GM23248 (cell line): ENCODE data around the gene SSNA1.

Source experiments
- EZH2 ChIP-seq: fragments of 200-600 bp; sonication (generic); IDR thresholded peaks from 2 replicates; pipeline ENCODE4 v1.6.1; 2018; ENCODE audit warnings: antibody characterized with exemption, mild to moderate bottlenecking; ENCODE audit not compliant: insufficient read depth, poor library complexity, severe bottlenecking
- EZH2phosphoT487 ChIP-seq: fragments of 200-600 bp; sonication (generic); IDR thresholded peaks from 2 replicates; pipeline ENCODE4 v1.6.1; 2018; ENCODE audit warnings: antibody characterized with exemption, moderate library complexity, mild to moderate bottlenecking, low read depth; ENCODE audit not compliant: insufficient read depth

DNA sequence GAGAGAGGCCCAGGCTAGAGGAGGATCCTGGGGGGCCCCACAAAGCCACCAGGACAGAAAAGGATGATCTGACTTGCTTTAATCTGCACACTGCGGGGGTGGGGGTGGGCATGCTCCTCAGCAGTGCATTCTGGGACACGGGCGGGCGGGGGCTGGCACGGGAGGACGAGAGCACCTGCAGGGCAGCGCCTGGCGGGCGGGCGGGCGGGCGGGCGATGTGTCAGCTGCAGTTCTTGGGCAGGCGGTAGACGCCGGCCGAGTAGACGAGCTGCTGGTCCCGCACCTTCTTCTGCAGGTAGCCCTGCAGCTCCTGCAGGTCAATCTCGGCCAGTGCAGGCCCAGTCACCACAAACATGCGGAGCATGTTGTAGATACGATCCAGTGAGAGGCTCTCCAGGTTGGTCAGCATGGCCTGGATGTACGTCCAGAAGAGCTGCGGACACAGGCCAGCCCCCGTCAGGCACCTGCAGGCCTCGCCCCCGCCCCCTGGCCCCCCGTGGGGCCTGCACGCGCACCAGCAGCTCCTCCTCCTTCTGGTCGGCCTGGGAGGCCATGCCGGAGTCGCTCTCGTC lies 13.7 kb upstream of the SSNA1 start:
- TF ChIP-seq EZH2phosphoT487 (no peak), EZH2 (no peak)
